ENCODE measurements around the gene DPH1. TPM values are rescaled to one million over a fixed set of nuclear protein-coding genes. Genes with fewer than 3 reads are reported as not detected.

Gene DPH1
- polyA plus RNA-seq, 1 of the 3 experiments (the other 2 are of a cell fraction), result 36.2 TPM

- TF ChIP-seq ZBTB33 (IDR thresholded peaks at IDR 0.05; ENCODE audit: borderline replicate concordance, low read depth) (no peak), MEF2A (IDR thresholded peaks at IDR 0.05; ENCODE audit: borderline replicate concordance, low read depth) (no peak), EZH2phosphoT487 (IDR thresholded peaks at IDR 0.05; ENCODE audit: borderline replicate concordance, low read depth) (no peak)
These were observed 60.3 kb downstream of the DPH1 start (continued) for GRCh38 chr17:2090210-2090641.

- H3F3A ChIP-seq (replicated peaks; ENCODE audit: insufficient read depth), result peaks cover 16% of the 10 kb centered on the region
- peak overlapping the region; percentile 72 for H3K4me2 ChIP-seq
- CTCF ChIA-PET, result interaction anchor here (0.5 to 3.0 kb wide), 10 partner anchors 12 to 161 kb away, joined by 3 to 20 read pairs (median 4); partner anchors contain the start of gene HIC1
- H3K36me3 ChIP-seq (replicated peaks in 1 of 2; ENCODE audit: control insufficient read depth in 1 of 2, insufficient read depth in 2 of 2, low read length in 1 of 2), result no peaks in the 10 kb centered on the region
- 25% methylated on average over 2 of the region's 2 CpGs for WGBS (ENCODE audit: low lambda C conversion rate)
- no peaks in the 10 kb centered on the region for H3K9me2 ChIP-seq
- no peaks in the 10 kb centered on the region for H3K9me3 ChIP-seq
- peaks cover 6% of the 10 kb centered on the region; the same call in 1 of the 2 replicates for H3K79me2 ChIP-seq (ENCODE audit: insufficient read depth)
- peaks cover 24 to 54% of the 10 kb centered on the region in 2 experiments; a peak in 3 of 4 replicates for H3K4me1 ChIP-seq (ENCODE audit: control insufficient read depth in 1 of 2, insufficient read depth in 2 of 2, low read depth in 1 of 2, low read length in 1 of 2)
- no peaks in the 10 kb centered on the region for H4K20me1 ChIP-seq (ENCODE audit: insufficient read depth)
- peak overlapping the region; percentile 47; the same call in 1 of the 2 replicates for H3K9ac ChIP-seq
- TF ChIP-seq TAF1 (IDR thresholded peaks at IDR 0.05; ENCODE audit: borderline replicate concordance, low read depth, low read length) (0 out of 2 replicates have a peak, but pooled peaks have one; percentile 17), MAX (IDR thresholded peaks at IDR 0.05; ENCODE audit: low read depth) (0 out of 2 replicates have a peak, but pooled peaks have one; percentile 25), CTCF (IDR thresholded peaks at IDR 0.05) (peak; percentile 46), YY1 (IDR thresholded peaks at IDR 0.05; ENCODE audit: low read depth) (no peak), CHD2 (IDR thresholded peaks at IDR 0.05; ENCODE audit: low read length, partially characterized antibody) (no peak), RXRA (IDR thresholded peaks at IDR 0.05; ENCODE audit: borderline replicate concordance, low read depth) (no peak), SIN3A (IDR thresholded peaks at IDR 0.05; ENCODE audit: borderline replicate concordance, low read depth, low read length) (0 out of 2 replicates have a peak, but pooled peaks have one; percentile 28), FOSL2 (IDR thresholded peaks at IDR 0.05; ENCODE audit: borderline replicate concordance, low read depth) (no peak), FOXM1 (IDR thresholded peaks at IDR 0.05; ENCODE audit: low read depth) (no peak), TEAD4 (IDR thresholded peaks at IDR 0.05; ENCODE audit: borderline replicate concordance, insufficient read depth) (no peak), MEF2A (IDR thresholded peaks at IDR 0.05; ENCODE audit: borderline replicate concordance, low read depth) (no peak), RAD21 (IDR thresholded peaks at IDR 0.05; ENCODE audit: low read length) (no peak), FOXJ3 (CRISPR knock-in tag; IDR thresholded peaks at IDR 0.05) (no peak), TCF12 (IDR thresholded peaks at IDR 0.05) (peak; percentile 59; the same call in 1 of the 2 replicates), RCOR1 (IDR thresholded peaks at IDR 0.05; ENCODE audit: low read length) (no peak)
- DNase-seq, result peak; percentile 36
- no peak overlapping the region for H3K4me3 ChIP-seq (ENCODE audit: low read depth in 2 of 2, low read length in 1 of 2)
- 0 out of 2 replicates have a peak overlapping the region, but pooled peaks have one; percentile 16 for H2AFZ ChIP-seq (ENCODE audit: low read depth)
- peak overlapping the region; percentile 56 to 78 for H3K27ac ChIP-seq (ENCODE audit: low read depth in 2 of 2, low read length in 1 of 2)
- POLR2A ChIA-PET, result no interaction called here
- H3K27me3 ChIP-seq (ENCODE audit: insufficient read depth), result no peaks in the 10 kb centered on the region
These were observed 61.0 kb downstream of the DPH1 start for GRCh38 chr17:2090804-2091534.

Measured in SK-N-SH (cell line).